ENCODE results near the gene GRIA4. TPM values are rescaled to one million over a fixed set of nuclear protein-coding genes. Genes with fewer than 3 reads are reported as not detected.

GRIA4 gene
- total RNA-seq, 6 donors from 2014 or later, result not detected

DNA sequence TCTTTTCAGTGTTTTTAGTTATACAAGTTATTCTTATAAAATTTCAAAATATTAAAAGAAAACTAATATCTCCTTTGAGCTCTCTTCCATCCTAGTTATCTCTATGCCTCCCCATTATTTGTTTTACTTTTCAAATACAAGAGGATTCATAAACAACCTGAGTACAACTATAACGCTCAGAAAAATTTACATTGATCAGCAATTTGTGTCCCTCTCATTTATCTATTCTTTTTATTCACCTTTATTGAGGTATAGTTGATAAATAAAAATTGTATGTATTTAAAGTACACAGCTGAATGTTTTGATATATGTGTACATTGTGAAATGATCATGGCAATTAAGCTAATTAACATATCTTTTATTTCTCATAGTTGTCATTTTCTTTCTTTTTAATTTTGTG is 57.6 kb downstream of the GRIA4 start:
- no peak for DNase-seq
- ATAC-seq (ENCODE audit: low FRiP score in 2 of 2), result no peak
- 76 to 77% methylated on average over 1 of the region's 1 CpG for WGBS, 2 donors
- Histone ChIP-seq H3K9me3 (no peaks in the 10 kb centered on the region), H3K4me1 (no peaks in the 10 kb centered on the region), H3K27me3 (no peaks in the 10 kb centered on the region), H3K27ac (no peak overlapping the region), H3K36me3 (no peaks in the 10 kb centered on the region), H3K4me3 (no peak overlapping the region)
- TF ChIP-seq EP300 (IDR thresholded peaks at IDR 0.05) (no peak), POLR2A (IDR thresholded peaks at IDR 0.05) (no peak), POLR2AphosphoS5 (IDR thresholded peaks at IDR 0.05) (no peak)
- TF ChIP-seq, protein P1, sequence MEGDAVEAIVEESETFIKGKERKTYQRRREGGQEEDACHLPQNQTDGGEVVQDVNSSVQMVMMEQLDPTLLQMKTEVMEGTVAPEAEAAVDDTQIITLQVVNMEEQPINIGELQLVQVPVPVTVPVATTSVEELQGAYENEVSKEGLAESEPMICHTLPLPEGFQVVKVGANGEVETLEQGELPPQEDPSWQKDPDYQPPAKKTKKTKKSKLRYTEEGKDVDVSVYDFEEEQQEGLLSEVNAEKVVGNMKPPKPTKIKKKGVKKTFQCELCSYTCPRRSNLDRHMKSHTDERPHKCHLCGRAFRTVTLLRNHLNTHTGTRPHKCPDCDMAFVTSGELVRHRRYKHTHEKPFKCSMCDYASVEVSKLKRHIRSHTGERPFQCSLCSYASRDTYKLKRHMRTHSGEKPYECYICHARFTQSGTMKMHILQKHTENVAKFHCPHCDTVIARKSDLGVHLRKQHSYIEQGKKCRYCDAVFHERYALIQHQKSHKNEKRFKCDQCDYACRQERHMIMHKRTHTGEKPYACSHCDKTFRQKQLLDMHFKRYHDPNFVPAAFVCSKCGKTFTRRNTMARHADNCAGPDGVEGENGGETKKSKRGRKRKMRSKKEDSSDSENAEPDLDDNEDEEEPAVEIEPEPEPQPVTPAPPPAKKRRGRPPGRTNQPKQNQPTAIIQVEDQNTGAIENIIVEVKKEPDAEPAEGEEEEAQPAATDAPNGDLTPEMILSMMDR (IDR thresholded peaks at IDR 0.05), result no peak

DNA sequence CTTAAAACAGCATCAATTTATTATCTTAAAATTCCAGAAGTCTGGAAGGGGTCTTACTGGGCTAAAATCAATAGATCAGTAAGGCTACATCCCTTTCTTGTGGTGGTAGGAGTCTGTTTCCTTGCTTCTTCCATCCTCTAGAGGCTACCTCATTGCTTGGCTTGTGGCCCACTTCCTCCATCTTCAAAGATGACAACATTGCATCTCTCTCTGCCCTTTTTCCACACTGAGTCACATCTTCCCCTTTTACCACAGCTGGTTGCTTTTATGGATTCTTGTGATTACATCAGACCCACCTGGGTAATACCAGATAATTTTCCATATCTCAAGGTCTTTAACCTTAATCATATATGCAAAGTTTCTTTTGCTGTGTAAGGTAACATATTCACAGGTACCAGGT is 60.9 kb downstream of the GRIA4 start:
- no peak overlapping the region for H3K4me3 ChIP-seq
- no peak overlapping the region for H3K27ac ChIP-seq
- DNase-seq, result no peak
- TF ChIP-seq EP300 (IDR thresholded peaks at IDR 0.05) (no peak), POLR2A (IDR thresholded peaks at IDR 0.05) (no peak), POLR2AphosphoS5 (IDR thresholded peaks at IDR 0.05) (no peak)
- TF ChIP-seq, protein P1 (IDR thresholded peaks at IDR 0.05), result no peak
- no peaks in the 10 kb centered on the region for H3K27me3 ChIP-seq
- H3K9me3 ChIP-seq, result no peaks in the 10 kb centered on the region
- no peaks in the 10 kb centered on the region for H3K36me3 ChIP-seq
- no peaks in the 10 kb centered on the region for H3K4me1 ChIP-seq
- ATAC-seq (ENCODE audit: low FRiP score in 2 of 2), result no peak

DNA sequence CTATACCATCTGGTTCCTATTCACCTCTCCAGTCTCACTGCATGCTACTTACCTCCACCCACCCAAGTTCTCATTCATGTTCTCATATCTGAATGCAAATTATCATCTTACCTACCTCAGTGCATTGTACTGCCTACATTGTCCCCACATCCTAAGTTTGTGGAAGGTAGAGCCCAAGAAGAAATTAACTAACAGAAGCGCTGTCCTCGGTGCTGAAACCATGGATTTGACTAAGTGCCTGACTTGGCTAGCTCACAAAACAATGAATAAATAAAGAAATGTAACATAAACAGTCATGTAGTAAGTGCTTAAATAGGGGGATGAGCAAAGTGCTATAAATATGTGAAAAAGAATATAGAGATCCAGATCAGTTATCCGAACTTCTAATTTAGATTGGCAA is 63.2 kb downstream of the GRIA4 start:
- ATAC-seq (ENCODE audit: low FRiP score in 2 of 2) (no peak), DNase-seq (no peak)
- H3K27me3 ChIP-seq, result no peaks in the 10 kb centered on the region
- no peaks in the 10 kb centered on the region for H3K4me1 ChIP-seq
- WGBS, 2 donors, result 19 to 23% methylated on average over 3 of the region's 3 CpGs
- no peaks in the 10 kb centered on the region for H3K36me3 ChIP-seq
- no peak overlapping the region for H3K27ac ChIP-seq
- no peak overlapping the region for H3K4me3 ChIP-seq
- no peak for TF ChIP-seq POLR2A (IDR thresholded peaks at IDR 0.05)
- TF ChIP-seq POLR2AphosphoS5 (IDR thresholded peaks at IDR 0.05), result no peak
- TF ChIP-seq, protein P1 (IDR thresholded peaks at IDR 0.05), result no peak
- no peak for TF ChIP-seq EP300 (IDR thresholded peaks at IDR 0.05)
- H3K9me3 ChIP-seq, result no peaks in the 10 kb centered on the region

DNA sequence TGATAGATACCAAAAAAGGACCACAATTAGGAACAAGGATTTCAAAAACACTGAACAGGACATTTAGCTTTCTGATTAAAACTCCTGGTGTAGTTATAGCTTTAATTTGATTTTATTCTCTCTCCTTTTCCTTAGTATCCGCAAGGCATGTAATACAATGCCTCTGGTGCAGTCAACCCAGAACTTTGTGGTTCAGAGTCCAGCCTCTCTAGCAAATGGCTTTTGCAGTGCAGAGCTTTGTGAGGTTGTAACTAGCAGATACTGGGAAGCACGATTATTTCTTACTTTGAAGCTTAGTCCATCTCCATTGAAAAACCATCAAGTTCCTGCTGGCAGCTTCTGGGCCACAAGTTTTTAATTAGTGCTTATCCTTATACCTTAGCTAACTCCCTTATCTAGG is 79.8 kb downstream of the GRIA4 start:
- H3K27ac ChIP-seq, result no peak overlapping the region
- no peak for DNase-seq
- WGBS, 2 donors, result 68% methylated on average over 2 of the region's 2 CpGs
- no peaks in the 10 kb centered on the region for H3K27me3 ChIP-seq
- H3K4me3 ChIP-seq, result no peak overlapping the region
- H3K4me1 ChIP-seq, result no peaks in the 10 kb centered on the region
- no peak for TF ChIP-seq POLR2AphosphoS5 (IDR thresholded peaks at IDR 0.05)
- no peak for TF ChIP-seq EP300 (IDR thresholded peaks at IDR 0.05)
- no peak for TF ChIP-seq POLR2A (IDR thresholded peaks at IDR 0.05)
- TF ChIP-seq, protein P1 (IDR thresholded peaks at IDR 0.05), result no peak
- no peaks in the 10 kb centered on the region for H3K9me3 ChIP-seq
- no peak for ATAC-seq (ENCODE audit: low FRiP score in 2 of 2)
- no peaks in the 10 kb centered on the region for H3K36me3 ChIP-seq

DNA sequence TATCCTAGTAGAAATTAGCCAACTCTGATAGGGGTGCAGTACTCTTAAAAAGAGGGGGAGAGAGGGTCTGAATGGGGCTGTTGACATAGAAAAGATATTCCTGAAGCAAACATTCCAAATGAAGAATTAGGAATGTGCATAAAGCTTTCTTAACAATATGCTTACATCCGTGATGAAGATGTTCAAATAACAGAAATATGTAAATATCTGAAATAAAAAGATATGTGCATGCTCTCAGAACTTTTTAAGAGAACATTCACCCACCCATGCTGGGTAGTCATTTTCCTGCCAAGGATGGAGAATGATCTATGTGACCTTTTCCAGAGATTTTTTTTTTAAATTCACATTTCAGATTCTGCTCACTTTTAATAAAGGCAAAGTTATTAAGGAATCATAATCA is 80.6 kb downstream of the GRIA4 start:
- no peak overlapping the region for H3K4me3 ChIP-seq
- ATAC-seq (ENCODE audit: low FRiP score in 2 of 2) (no peak), DNase-seq (no peak)
- no peaks in the 10 kb centered on the region for H3K9me3 ChIP-seq
- H3K27ac ChIP-seq, result no peak overlapping the region
- 59 to 61% methylated on average over 1 of the region's 1 CpG for WGBS, 2 donors
- no peak for TF ChIP-seq POLR2A (IDR thresholded peaks at IDR 0.05)
- TF ChIP-seq EP300 (IDR thresholded peaks at IDR 0.05), result no peak
- TF ChIP-seq, protein P1 (IDR thresholded peaks at IDR 0.05), result no peak
- no peak for TF ChIP-seq POLR2AphosphoS5 (IDR thresholded peaks at IDR 0.05)
- no peaks in the 10 kb centered on the region for H3K36me3 ChIP-seq
- no peaks in the 10 kb centered on the region for H3K4me1 ChIP-seq
- H3K27me3 ChIP-seq, result no peaks in the 10 kb centered on the region

All from upper lobe of left lung (tissue), 6 donors.